Amniotic epithelial cell (primary cell): ENCODE measurements around the gene YEATS4.

Experiments used
- DNase-seq: peaks from one replicate; pipeline ENCODE4 v3.0.0-alpha.2; 2010; ENCODE audit warnings: low read depth

YEATS4 gene

DNA sequence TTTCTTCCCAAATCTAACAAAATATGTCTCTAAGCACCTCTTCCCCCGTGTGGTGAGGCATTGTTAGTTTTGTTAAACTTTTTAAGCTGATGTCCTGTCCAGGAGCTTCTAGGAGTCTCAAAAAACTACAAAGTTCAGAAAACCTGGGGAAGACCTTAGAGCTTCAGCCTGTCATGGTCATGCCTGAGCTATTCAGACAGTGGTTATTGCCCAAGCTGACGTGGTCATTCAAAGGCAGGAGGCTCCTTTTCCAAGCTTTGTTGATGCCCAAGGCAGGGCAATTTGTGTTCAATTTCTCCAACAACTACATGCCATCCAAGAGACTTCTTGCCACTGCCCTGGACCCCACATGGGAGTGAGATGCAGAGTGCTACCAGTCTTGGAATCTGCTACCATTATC is 17.1 kb upstream of the YEATS4 start:
- DNase-seq = no peak

DNA sequence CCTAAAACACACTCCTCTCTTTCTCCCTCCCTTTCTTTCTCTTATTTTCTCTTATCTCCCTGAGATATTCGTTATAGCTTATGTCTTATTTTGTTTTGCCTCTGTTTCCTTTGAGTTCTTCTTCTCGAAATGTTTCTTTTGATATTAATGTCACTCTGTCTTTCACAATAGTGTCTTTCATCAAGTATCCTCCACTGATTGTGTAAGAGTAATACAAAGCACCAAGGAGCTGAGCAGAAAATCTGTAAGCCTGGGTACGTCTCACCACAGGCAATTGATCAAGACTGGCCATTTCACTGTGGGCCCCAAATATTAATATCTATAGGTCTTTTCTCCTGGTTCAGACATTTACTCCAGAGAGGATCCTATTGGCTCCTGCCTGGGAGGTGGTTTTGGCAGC is 16.2 kb upstream of the YEATS4 start:
- DNase-seq = no peak

DNA sequence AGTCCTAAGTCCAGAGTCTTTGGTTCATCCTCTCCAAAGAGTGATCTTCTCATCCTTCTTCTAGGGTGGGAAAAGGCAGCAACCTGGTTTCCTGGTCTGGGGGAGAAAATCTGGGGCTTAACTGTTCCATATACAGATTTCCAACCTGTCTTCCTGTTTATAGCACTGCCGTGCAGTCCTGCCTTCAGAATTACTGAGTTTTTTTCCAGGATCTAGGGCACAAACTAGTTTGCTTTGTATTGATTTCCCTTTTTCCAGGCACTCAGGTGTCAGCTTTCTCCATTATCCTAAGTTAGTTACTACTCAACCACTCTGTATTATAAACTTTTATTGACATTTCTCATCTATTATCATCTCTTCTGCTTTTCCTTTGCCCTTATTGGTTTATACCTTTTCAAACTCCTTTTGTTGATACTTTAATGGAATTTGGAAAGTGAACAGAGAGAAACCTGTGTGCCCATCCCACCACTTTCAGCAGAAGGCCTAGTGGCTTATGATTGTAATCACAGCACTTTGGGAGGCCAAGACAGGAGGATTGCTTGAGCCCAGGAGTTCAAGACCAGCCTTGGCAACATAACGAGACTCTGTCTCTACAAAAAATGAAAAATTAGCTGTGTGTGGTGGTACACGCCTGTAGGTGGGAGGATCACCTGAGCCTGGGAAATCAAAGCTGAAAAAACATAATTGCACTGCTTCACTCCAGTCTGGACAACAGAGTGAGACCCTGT is 15.5 kb upstream of the YEATS4 start:
- no peak for DNase-seq

DNA sequence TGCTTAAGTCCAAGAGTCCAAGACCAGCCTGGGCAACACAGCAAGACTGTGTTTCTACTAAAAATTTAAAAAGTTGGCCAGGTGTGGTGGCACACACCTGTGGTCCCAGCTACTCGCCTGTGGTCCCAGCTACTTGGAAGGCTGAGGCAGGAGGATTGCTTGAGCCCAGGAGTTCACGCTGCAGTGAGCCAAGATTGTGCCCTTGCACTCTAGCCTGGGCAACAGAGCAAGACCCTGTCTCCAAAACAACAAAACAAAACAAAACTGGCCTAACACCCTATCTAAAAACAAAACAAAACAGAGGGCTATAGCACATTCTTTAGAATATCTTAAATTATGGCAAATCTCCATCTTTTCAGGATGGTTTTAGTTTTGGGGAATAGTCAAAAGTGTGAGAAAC is 14.5 kb upstream of the YEATS4 start:
- no peak for DNase-seq

DNA sequence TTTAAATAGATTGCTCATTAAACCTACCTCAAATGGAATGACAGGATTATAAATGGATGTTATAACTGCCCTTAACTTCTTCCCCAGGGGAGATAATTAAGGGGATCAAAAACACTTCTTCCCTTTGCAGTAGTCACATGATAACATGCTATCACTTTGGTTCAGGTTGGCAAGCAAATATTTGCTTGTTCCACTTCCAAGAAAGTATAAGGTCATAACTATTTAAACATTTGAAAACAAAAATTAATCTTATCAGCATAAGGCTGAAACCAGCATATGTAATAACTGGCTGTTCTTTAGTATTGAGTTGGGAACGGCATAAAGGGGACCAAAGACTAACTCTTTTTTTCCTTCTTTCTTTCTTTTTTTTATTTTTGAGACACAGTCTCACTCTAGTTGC is 13.8 kb upstream of the YEATS4 start:
- no peak for DNase-seq

DNA sequence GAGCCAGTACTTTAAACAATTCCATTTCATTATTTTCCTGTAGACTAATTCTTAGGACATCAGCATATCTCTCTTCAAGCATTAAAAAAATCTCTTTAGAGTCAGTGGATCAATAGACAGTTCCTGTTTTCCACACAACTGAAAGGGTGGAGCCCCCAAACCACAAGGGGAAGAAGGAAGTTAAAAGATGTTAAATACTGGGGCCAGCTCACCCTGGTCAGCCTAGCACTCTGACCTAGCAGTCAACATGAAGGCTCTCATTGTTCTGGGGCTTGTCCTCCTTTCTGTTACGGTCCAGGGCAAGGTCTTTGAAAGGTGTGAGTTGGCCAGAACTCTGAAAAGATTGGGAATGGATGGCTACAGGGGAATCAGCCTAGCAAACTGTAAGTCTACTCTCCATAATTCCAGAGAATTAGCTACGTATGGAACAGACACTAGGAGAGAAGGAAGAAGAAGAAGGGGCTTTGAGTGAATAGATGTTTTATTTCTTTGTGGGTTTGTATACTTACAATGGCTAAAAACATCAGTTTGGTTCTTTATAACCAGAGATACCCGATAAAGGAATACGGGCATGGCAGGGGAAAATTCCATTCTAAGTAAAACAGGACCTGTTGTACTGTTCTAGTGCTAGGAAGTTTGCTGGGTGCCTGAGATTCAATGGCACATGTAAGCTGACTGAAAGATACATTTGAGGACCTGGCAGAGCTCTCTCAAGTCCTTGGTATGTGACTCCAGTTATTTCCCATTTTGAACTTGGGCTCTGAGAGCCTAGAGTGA is 11.2 kb upstream of the YEATS4 start, which contains the start of gene LYZ:
Gene LYZ (plus strand): TSS at position 220 of the 777 bp plus-strand sequence. CDS start 28 bp downstream, at position 248.
- no peak for DNase-seq

DNA sequence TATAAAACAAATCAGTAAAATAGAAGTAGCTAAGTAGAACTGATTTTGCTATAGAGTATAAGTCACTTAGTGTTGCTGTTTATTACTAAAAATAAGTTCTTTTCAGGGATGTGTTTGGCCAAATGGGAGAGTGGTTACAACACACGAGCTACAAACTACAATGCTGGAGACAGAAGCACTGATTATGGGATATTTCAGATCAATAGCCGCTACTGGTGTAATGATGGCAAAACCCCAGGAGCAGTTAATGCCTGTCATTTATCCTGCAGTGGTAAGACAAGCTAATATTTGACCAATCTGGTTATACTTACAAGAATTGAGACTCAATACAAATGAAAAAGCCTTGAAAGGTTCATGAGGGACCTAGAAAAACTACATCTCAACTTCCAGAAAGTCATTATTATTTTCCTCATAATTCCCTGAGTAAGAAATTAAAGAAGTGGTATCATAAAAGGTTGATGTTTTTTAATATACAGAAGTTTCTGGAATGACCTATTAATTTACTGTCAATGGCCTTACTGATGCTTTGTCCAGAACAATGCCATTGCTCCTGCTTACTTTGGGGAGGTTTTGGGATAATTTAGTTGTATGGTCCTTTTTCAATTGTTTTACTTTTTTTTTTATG is 9.4 kb upstream of the YEATS4 start:
- DNase-seq = no peak

DNA sequence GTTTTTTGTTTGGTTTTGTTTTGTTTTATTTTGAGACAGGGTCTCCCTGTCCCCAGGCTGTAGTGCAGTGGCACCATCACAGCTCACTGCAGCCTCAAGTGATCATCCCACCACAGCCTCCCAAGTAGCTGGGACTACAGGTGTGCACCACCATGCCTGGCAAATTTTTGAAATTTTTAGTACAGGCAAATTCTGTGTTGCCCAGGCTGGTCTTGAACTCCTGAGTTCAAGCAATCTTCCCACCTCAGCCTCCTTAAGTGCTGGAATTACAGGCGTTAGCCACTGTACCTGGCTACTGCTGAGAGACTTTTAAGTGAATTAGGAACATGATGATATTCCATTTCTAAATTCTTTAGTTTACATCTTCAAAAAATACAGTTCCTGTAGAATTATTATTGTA is 8.8 kb upstream of the YEATS4 start:
- DNase-seq = no peak

DNA sequence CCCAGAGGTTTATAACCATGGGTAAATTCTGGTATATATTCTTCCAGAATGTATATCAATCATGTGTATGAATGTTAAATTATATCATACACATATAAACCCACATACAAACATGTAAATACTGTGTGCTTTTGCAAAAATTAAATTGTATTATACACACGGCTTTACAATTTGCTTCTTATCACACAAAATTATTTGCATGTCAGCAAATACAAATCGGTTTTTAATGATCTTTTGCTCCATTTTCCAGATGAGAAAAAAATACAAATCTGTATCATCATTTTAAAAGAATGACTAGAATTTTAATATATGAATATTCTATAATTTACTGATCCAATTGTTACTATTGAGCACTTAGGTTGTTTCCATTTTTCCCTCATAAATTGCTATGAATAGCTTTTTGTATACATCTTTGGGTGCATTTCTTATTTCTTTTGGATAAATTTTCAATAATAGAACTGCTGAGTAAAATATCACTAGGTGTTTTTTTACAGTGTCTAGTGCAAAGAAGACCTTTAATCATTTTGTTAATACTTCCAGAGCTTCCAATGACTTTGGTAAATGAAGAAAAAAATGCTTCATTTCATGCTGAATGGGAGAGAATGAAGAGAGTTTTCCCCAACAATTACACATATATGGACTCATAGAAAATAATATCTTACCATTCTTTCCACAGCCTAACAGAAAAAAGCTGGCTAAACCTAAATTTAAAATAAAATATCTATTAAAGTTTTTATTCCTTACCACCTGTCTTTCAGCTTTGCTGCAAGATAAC is 7.9 kb upstream of the YEATS4 start:
- DNase-seq = no peak

DNA sequence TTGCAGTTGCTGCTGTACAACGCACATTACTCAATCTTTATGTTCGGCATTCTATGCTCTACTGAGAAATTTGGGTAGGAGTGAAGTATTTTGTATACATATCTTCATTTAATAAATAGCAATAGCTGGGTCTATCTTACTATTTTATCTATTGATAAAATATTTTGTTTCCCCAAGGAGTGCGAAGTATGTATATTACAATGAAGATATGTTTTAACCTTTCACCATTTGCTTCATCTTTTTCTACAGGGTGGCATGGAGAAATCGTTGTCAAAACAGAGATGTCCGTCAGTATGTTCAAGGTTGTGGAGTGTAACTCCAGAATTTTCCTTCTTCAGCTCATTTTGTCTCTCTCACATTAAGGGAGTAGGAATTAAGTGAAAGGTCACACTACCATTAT is 6.6 kb upstream of the YEATS4 start:
- DNase-seq = no peak

DNA sequence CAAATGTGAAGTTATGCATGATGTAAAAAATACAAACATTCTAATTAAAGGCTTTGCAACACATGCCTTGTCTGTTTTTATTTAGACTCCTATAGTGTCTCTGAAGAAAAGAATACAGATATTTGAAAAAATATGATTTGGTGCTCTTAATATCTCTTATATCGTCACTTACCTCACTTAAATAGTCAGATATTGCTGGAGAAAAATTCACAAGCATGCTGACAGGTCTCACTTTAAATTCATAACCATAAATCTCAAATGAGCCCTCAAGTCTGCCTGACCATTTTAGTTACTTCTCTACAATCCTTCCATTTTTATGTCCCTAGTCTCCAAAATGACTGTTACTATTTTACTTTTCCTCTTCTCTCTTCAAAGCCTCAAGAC is 5.4 kb upstream of the YEATS4 start:
- no peak for DNase-seq

DNA sequence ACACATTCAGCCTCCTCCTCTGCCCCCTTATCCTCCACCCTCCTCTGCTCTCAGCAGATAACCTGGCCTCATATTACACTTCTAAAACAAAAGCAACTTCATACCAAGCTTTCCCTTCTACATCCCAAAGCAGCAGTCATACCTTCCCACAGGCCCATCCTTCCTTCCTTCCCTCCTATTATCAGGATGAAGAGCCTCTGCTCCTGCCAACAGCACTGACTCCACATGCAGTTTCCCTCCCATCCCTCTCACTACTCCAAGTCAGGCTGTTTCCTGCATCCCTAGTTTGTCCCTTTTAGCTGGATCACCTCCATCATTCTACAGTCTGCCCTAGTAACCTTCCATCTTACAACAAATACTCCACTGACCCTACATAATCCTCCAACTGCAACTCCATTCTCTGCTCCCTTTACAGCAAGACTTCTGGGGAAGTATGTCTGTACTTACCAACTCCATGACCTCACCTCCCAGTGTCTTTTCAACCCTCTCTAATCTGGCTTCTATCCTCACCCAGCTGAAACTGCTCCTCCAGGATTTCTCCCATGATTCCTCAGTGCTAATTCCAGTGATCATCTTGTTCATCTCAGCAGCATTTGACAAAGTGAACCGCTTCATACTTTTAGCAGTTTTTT is 4.9 kb upstream of the YEATS4 start:
- DNase-seq = no peak

DNA sequence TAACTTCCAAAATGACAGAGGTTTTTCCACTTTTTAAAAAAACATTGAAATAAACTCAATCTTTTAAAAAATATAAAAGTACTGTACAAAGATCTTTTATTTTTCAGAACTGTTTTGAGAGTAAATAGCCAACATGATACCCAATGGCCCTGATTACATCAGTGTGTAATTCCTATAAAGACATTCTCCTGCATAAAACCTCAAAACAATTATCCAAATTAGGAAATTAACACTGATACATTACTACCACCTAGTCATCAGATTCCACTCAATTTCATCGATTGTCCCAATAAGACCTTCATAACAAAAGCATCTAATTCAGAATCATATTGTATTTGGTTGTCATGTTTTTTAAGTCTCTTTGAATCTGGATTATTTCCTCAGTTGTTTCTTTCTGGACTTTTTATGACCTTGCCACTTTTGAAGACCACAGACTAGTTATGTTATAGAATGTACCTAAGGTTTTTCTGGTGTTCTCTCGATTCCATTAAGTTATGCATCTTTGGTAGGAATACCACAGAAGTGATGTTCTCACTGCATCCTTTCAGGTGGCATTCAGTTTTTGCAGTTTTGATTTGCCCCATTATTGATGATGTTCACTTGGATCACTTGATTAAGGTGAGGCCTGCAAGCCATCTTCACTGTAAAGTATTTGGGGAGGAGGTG is 4.0 kb upstream of the YEATS4 start:
- no peak for DNase-seq

DNA sequence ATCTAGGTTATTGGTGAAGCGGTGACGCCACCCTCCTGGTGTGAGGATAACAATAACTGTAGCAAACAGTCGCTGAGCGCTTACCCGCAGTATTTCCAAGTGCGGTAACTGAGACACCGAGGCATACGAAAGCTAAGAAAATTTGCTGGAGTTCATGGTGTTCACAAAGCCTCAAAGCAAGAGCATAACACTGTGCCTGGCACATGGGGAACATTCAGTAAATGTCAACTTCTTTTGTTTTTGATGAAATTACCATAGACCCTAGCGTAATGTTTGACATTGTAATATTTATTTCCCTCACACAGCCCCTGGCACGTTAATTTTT is 767 bp downstream of the YEATS4 start:
- no peak for DNase-seq

DNA sequence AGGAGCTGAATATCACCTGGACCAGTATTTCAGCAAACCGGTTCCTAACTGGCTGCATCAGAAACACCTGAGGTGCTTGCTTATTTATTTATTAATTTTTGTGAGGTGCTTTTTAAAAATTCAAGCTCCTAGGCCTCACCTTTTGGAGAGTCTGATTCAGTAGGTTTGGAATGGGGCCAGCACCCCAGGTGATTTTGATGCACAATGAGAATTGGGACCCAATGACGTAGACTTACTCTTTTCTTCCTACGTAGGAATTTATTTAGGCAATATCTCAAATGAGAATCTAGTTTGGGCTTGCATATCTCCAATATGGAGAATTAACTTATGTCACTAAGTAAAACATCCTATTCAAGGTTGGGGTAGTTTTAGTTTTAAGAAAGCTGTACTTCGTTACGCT is 7.3 kb downstream of the YEATS4 start:
- DNase-seq = no peak

DNA sequence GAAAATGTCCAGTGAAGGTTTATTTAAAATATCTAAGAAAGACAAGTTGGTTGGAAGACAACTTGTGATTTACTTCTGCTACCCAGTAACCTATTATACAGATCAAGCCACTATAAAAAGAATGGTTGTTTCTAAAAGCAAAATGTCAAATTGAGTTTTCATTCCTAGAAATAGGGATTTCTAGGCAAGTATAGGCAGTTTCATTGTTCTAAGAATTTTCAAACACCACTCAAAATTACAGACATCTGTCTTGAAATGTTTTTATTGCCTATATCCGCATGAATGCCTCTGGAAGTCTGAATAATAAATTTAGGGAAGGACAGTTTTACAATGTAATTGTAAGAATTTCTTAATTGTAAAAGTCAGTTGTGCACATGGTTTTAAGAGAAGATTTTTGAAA is 8.6 kb downstream of the YEATS4 start:
- no peak for DNase-seq

DNA sequence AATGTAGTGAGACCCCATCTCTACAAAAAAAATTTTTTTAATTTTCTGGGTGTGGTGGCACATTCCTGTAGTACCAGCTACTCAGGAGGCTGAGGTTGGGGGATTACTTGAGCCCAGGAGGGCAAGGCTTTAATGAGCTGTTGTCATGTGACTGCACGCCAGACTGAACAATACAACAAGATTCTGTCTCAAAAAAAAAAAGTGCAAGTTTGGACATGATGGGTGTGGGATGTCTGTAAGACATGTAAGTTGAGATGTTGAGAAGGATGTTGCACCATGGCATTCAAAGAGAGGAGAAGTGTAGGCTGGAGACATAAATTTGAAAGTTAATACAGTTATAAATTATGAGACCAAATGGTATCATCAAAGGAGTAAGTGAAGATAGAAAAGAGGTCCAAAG is 23.5 kb downstream of the YEATS4 start:
- no peak for DNase-seq

DNA sequence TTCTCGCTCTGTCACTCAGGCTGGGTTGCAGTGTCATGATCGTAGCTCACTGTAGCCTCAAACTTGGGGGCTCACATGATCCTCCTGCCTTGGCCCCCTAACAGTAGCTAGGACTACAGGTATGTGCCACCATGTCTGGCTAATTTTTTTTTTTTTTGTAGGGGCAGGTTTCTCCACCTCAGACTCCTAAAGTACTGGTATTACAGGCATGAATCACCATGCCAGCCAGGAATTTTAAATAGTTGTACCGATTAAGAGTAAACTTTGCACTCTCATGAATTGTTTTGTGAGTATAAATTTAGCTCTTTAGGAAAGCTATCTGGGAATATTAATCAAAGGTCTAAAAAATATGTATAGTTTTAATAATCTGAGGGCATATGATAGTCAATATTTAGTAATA is 25.5 kb downstream of the YEATS4 start:
- no peak for DNase-seq

DNA sequence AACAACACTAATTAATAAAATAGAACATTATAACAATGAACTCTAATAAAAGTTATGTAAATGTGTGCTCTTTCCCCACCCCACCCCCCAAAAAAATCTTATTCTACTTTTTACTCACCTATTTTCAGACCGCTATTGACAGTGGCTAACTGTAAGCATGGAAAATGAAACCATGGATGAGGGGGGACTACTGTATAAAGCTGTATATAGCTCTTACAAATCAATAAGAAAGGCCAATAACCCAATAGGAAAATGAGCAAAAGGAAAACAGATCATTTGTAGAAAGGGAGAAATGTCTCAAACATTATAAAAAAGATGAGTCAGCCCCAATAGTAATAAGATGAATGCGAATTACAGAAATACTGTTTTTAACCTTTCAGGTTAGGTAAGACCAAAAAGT is 27.4 kb downstream of the YEATS4 start:
- DNase-seq = no peak

DNA sequence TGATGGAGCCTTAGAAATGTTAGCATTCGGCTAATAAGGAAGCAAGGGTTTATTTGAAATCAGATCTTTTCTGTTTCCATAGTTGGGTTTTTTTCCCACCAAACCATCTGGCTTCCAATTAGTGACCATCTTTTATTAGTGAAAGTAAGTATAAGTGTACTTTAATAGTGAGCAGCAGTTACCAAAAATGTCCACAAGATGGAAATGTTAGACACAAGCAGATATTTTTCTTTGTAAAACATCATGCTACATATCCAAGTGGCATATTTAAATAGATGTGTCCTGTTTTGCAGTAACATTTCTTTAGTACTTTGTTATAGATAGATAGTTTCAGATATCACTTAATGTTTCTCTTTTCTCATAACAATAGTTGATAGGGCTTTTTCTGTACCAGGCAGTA is 28.8 kb downstream of the YEATS4 start:
- DNase-seq = peak; percentile 77

DNA sequence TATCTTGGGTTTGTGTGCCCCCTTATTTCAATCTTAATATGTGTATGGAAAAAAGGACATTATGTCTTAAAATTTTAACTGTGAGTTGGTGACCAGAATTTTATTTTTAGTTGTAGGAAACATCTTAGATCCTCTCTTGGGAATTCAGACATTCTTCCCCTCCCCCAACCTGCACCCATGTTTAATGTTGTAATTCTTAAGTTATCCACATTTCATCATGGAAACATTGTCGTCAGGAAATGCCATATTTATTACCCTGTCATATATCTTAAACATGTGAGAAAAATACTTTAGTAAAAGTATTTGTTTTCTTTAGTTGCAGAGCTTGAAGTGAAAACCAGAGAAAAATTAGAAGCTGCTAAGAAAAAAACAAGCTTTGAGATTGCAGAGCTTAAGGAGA is 30.3 kb downstream of the YEATS4 start:
- DNase-seq = peak; percentile 83
